ENCODE results near the gene CD46.

The CD46 gene

DNA sequence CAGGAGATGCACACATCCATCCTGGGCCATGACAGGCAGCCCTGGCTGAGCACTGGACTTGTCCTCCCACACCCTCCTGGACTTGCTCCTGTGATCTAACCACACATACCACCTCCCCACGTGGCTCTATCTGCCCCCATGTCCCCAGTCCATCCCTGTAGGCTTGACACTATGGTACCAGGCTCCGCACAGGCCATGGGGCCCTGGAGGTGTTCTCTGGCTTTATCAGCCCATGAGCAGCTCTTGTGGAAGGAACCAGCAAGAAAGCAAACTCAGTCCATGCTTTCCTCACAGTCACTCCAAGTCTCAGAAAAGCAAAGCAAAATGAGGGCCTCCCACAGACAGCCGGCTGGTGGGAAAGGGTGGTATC is 61.6 kb downstream of the CD46 start:
- H3K4me3 Mint-ChIP-seq = no peak overlapping the region
- H3K27ac Mint-ChIP-seq = peak overlapping the region; percentile 90
- H3K9me3 Mint-ChIP-seq = no peaks in the 10 kb centered on the region
- H3K4me1 Mint-ChIP-seq = peaks cover 91% of the 10 kb centered on the region
- no peaks in the 10 kb centered on the region for H3K27me3 Mint-ChIP-seq
- H3K36me3 Mint-ChIP-seq = peaks cover 13% of the 10 kb centered on the region

- peaks cover 12% of the 10 kb centered on the region for H3K36me3 Mint-ChIP-seq
- no peaks in the 10 kb centered on the region for H3K27me3 Mint-ChIP-seq
- no peak overlapping the region for H3K4me3 Mint-ChIP-seq
- no peaks in the 10 kb centered on the region for H3K9me3 Mint-ChIP-seq
- H3K27ac Mint-ChIP-seq = peak overlapping the region; percentile 90
- H3K4me1 Mint-ChIP-seq = peaks cover 89% of the 10 kb centered on the region
Observed at GRCh38 chr1:207813946-207814345, 62.1 kb downstream of the CD46 start.

- Mint-ChIP-seq H3K4me3 (no peak overlapping the region), H3K4me1 (peaks cover 87% of the 10 kb centered on the region), H3K27me3 (no peaks in the 10 kb centered on the region), H3K36me3 (peaks cover 9% of the 10 kb centered on the region), H3K9me3 (no peaks in the 10 kb centered on the region), H3K27ac (peak overlapping the region; percentile 90)
Observed at GRCh38 chr1:207814469-207814868, 62.6 kb downstream of the CD46 start.

- Mint-ChIP-seq H3K4me3 (no peak overlapping the region), H3K9me3 (no peaks in the 10 kb centered on the region), H3K36me3 (peaks cover 9% of the 10 kb centered on the region), H3K4me1 (peaks cover 87% of the 10 kb centered on the region), H3K27ac (peak overlapping the region; percentile 90), H3K27me3 (no peaks in the 10 kb centered on the region)
Observed at GRCh38 chr1:207815466-207815865, 63.6 kb downstream of the CD46 start.

DNA sequence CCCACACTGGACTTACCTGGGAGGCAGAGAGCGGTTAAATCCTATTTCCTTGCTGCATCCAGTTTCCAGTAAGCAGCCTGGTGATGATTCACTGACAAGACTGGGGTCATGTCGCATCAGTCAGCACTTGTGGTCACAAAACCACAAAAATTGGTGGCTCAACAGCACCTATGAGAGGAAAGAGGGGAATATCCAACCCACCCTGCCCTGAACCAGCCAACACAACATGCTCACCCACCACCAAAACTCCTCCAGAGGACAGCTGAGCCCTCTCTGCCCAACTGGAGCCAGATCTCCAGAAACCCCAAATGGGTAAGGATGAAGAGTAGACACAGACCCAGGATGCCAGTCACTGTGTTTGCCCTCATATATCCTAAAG is 64.0 kb downstream of the CD46 start:
- peaks cover 9% of the 10 kb centered on the region for H3K36me3 Mint-ChIP-seq
- H3K9me3 Mint-ChIP-seq = no peaks in the 10 kb centered on the region
- H3K27ac Mint-ChIP-seq = peak overlapping the region; percentile 90
- H3K4me1 Mint-ChIP-seq = peaks cover 87% of the 10 kb centered on the region
- no peaks in the 10 kb centered on the region for H3K27me3 Mint-ChIP-seq
- H3K4me3 Mint-ChIP-seq = no peak overlapping the region

GRCh38 chr1:207817166-207817565 is 65.3 kb downstream of the CD46 start:
- no peaks in the 10 kb centered on the region for H3K9me3 Mint-ChIP-seq
- peaks cover 90% of the 10 kb centered on the region for H3K4me1 Mint-ChIP-seq
- no peak overlapping the region for H3K4me3 Mint-ChIP-seq
- H3K27ac Mint-ChIP-seq = peak overlapping the region; percentile 35
- peaks cover 9% of the 10 kb centered on the region for H3K36me3 Mint-ChIP-seq
- no peaks in the 10 kb centered on the region for H3K27me3 Mint-ChIP-seq

GRCh38 chr1:207817778-207818751 is 66.2 kb downstream of the CD46 start:
- Mint-ChIP-seq H3K36me3 (peaks cover 10% of the 10 kb centered on the region), H3K4me1 (peaks cover 92% of the 10 kb centered on the region), H3K27ac (peak overlapping the region; percentile 89), H3K4me3 (no peak overlapping the region), H3K9me3 (no peaks in the 10 kb centered on the region), H3K27me3 (no peaks in the 10 kb centered on the region)

DNA sequence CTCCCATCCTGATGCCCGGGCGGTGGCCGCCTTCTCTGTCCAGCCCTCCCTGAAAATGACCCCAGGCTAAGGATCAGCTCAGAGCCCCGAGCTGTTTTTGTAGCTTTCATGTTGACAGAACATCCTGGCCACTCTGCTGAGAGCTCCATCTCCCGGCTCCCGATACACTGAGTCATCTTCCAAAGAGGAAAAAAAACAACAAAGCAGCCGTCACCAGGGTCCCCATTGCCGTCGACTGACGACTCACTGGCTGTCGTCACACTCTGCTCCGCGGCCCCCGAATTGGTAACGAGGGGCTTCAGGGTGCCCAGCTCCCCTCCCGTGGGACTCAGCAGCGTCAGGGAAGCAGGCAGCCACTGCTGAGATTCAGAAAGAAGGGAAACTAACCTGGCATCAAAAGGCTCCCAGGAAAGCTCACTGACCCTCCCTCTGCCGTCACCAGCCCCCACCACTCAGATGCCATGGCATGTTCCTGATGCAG is 67.2 kb downstream of the CD46 start:
- peaks cover 90% of the 10 kb centered on the region for H3K4me1 Mint-ChIP-seq
- H3K27ac Mint-ChIP-seq = peak overlapping the region; percentile 38

GRCh38 chr1:207820568-207821463 is 69.0 kb downstream of the CD46 start:
- H3K4me3 Mint-ChIP-seq = peak overlapping the region; percentile 61
- H3K36me3 Mint-ChIP-seq = peaks cover 5% of the 10 kb centered on the region
- H3K27me3 Mint-ChIP-seq = no peaks in the 10 kb centered on the region
- peak overlapping the region; percentile 83 for H3K27ac Mint-ChIP-seq
- no peaks in the 10 kb centered on the region for H3K9me3 Mint-ChIP-seq
- peaks cover 90% of the 10 kb centered on the region for H3K4me1 Mint-ChIP-seq

More for the DNA sequence above, 67.2 kb downstream of the CD46 start:
- H3K4me3 Mint-ChIP-seq = no peak overlapping the region
- peaks cover 10% of the 10 kb centered on the region for H3K36me3 Mint-ChIP-seq
- H3K9me3 Mint-ChIP-seq = no peaks in the 10 kb centered on the region
- H3K27me3 Mint-ChIP-seq = no peaks in the 10 kb centered on the region

GRCh38 chr1:207821464-207822045 is 69.7 kb downstream of the CD46 start:
- peak overlapping the region; percentile 64 for H3K27ac Mint-ChIP-seq
- H3K36me3 Mint-ChIP-seq = peaks cover 6% of the 10 kb centered on the region

GRCh38 chr1:207822124-207822601 is 70.3 kb downstream of the CD46 start:
- Mint-ChIP-seq H3K36me3 (peaks cover 6% of the 10 kb centered on the region), H3K4me1 (peaks cover 90% of the 10 kb centered on the region), H3K27ac (peak overlapping the region; percentile 95), H3K9me3 (no peaks in the 10 kb centered on the region), H3K27me3 (no peaks in the 10 kb centered on the region), H3K4me3 (peak overlapping the region; percentile 94)

More at GRCh38 chr1:207821464-207822045, 69.7 kb downstream of the CD46 start:
- H3K4me1 Mint-ChIP-seq = peaks cover 90% of the 10 kb centered on the region
- H3K9me3 Mint-ChIP-seq = no peaks in the 10 kb centered on the region
- no peaks in the 10 kb centered on the region for H3K27me3 Mint-ChIP-seq
- H3K4me3 Mint-ChIP-seq = peak overlapping the region; percentile 94

DNA sequence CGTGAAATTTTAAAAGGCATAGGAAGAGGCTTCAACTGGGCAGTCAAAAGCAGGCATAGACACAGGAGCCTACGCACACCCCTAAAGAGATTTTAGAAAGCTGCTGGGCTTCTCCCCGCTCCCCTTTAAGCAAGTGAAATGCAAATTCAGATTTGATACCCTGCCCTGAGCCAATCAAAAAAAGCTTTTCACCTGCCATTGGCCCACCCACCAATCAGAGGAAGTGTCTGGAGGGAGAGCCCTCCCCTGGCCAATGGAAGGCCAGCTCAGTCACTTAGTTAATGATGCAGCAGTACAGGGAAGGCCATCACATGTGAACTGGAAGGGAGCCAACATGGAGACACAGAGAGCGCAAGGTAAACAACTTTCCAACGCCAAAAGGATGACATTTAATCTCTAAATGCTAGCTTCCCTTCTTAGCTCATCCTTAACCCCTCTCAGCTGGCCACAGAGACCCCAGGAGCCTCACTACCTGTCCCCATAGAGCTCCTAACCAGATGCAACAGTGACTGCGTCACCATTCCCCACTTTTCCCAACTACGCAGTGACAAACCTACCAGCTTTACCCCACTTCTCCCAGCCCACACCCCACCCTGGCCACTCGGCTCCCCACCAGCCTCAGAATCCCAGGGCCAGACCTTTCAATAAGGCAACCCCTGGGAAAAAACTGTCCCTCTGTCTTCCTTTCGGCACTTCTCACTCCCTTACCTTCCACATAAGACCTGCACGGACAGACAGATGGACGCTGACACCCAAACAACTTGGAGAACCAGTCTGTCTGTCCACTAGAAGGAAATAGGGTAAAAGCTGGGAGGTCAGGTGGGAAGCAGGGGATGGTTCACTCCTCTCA is 71.0 kb downstream of the CD46 start:
- H3K4me1 Mint-ChIP-seq = peaks cover 90% of the 10 kb centered on the region
- H3K27ac Mint-ChIP-seq = peak overlapping the region; percentile 95
- peaks cover 4% of the 10 kb centered on the region for H3K36me3 Mint-ChIP-seq
- no peaks in the 10 kb centered on the region for H3K9me3 Mint-ChIP-seq
- no peaks in the 10 kb centered on the region for H3K27me3 Mint-ChIP-seq
- peak overlapping the region; percentile 94 for H3K4me3 Mint-ChIP-seq

DNA sequence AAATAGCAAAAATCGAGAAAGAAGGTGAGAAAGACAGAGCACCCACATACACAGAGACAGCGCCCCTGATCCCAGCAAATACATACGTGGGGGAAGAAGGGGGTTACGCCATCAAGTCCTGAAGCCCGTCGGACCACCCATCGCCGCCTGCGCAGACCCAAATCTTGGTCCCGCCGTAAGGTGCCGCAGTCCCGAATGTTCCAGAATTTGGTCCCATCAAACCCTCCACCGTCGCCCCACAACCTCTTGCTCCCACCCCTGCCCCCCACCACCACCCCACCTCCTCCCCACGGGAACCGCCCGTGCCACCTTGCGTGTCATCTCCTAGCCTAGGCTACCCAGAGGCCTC is 71.7 kb downstream of the CD46 start:
- H3K4me1 Mint-ChIP-seq = peaks cover 95% of the 10 kb centered on the region
- H3K27me3 Mint-ChIP-seq = no peaks in the 10 kb centered on the region

DNA sequence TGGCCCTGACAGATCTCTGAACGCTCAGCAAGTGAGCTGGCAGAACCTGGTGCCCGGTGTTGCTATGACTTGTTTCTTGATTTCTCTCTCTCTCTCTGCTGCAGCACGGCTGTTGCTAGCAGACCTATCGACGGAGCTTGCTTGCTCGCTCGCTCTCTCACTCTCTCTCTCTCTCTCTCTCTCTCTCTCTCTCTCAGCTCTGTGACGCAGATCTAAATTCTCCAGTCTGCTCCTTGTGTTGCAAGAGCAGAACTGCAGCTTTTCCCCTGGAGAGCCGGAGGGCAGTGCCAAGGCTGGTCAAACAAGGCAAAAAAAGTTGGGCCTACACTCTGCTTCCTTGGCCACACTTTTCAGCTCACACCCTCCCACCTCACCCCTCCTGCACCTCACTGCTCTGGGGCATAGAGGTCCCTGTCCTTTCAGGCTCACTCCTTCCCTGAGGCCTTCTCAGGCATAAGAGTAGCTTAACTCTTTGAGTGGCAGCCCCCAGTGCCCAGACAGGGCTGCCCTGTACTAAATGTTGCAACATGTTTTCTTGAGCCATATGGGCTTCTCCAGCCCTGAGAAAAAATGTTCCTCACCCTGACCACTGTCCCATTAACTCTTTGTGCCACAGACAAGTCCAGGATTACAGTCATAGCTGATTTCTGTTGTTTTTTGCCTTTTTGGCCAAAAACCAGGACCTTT is 72.2 kb downstream of the CD46 start:
- H3K4me1 Mint-ChIP-seq = peaks cover 97% of the 10 kb centered on the region
- H3K9me3 Mint-ChIP-seq = no peaks in the 10 kb centered on the region

More for the DNA sequence above, 71.7 kb downstream of the CD46 start:
- no peaks in the 10 kb centered on the region for H3K9me3 Mint-ChIP-seq
- H3K4me3 Mint-ChIP-seq = peak overlapping the region; percentile 94
- peak overlapping the region; percentile 99 for H3K27ac Mint-ChIP-seq
- H3K36me3 Mint-ChIP-seq = peaks cover 3% of the 10 kb centered on the region

More for the DNA sequence above, 72.2 kb downstream of the CD46 start:
- Mint-ChIP-seq H3K4me3 (peak overlapping the region; percentile 94), H3K27me3 (no peaks in the 10 kb centered on the region), H3K27ac (peak overlapping the region; percentile 99), H3K36me3 (peaks cover 3% of the 10 kb centered on the region)

Measured in activated naive CD4-positive, alpha-beta T cell treated with anti-CD3 and anti-CD28 coated beads, Interleukin-2, amount 50 U/mL, for 24 hours (primary cell).